Breast epithelium (tissue), 4 donors: ENCODE data around the gene KDM6B. TPM values are rescaled to one million over a fixed set of nuclear protein-coding genes. Genes with fewer than 3 reads are reported as not detected.

Experiments
- DNase-seq, 2 donors: peaks; one replicate each; pipeline ENCODE4 v3.0.0-alpha.2; 2019; ENCODE audit warnings: low spot score in 2 of 2
- H3K27ac ChIP-seq, 2 donors: fragments of 200-600 bp; sonication (generic) in 1 of 2; one replicate each; pipeline ENCODE4 v1.5.1; 2016 to 2019; ENCODE audit warnings: mild to moderate bottlenecking in 1 of 2
- H3K27me3 ChIP-seq, 2 donors: fragments of 200-600 bp; sonication (generic) in 1 of 2; one replicate each; pipeline versions ENCODE4 v1.5.1 to v1.6.0; 2017 to 2019; ENCODE audit warnings: control low read depth in 1 of 2, mild to moderate bottlenecking in 1 of 2
- H3K36me3 ChIP-seq: fragments of 200-600 bp; one replicate; pipeline ENCODE4 v1.5.1; 2019
- H3K4me1 ChIP-seq, 2 donors: fragments of 200-600 bp; sonication (generic); one replicate each; pipeline ENCODE4 v1.5.1; 2016 to 2019; ENCODE audit warnings: control low read depth in 1 of 2
- H3K4me3 ChIP-seq, 3 donors: fragments of 200-600 bp; sonication (generic); 1 replicate in 2 of 3; 2 replicates in 1 of 3; pipeline ENCODE4 v1.5.1; 2016 to 2019; ENCODE audit warnings: mild to moderate bottlenecking in 3 of 3, moderate library complexity in 2 of 3
- H3K9me3 ChIP-seq, 2 donors: fragments of 200-600 bp; sonication (generic) in 1 of 2; one replicate each; pipeline ENCODE4 v1.5.1; 2016 to 2019; ENCODE audit warnings: control low read depth in 1 of 2
- POLR2A ChIP-seq: fragments of 450-650 bp; IDR thresholded peaks from one replicate; pipeline ENCODE4 v1.6.1; 2016; ENCODE audit warnings: antibody characterized with exemption, mild to moderate bottlenecking, moderate library complexity
- POLR2AphosphoS5 ChIP-seq, 3 donors: sonication (generic); formaldehyde crosslinking; IDR thresholded peaks; one replicate each; pipeline ENCODE4 v1.6.1; 2017; ENCODE audit warnings: antibody characterized with exemption in 3 of 3
- intact Hi-C: fragments of 100-400 bp; cut with DNase I; formaldehyde crosslinking; loops from one replicate; pipeline ENCODE4 v1.15.1; 2023; ENCODE audit warnings: low total_unique reads
- total RNA-seq, 3 donors: library from RNA; depleted of rRNA; stranded (reverse); fragments of >200 nt; gene quantifications; one replicate each; pipeline ENCODE4 v1.1.0, GENCODE V29; 2016
- TF ChIP-seq, protein P1 (sequence below), 3 donors: fragments of 450-650 bp; IDR thresholded peaks; one replicate each; pipeline ENCODE4 v1.5.1; 2016 to 2017; ENCODE audit warnings: antibody characterized with exemption in 3 of 3, mild to moderate bottlenecking in 3 of 3, moderate library complexity in 3 of 3

KDM6B gene
- total RNA-seq, 3 donors from 2014 or later, result 6.4 to 89.7 (median 10.5) TPM

- H3K9me3 ChIP-seq, result no peaks in the 10 kb centered on the region
- H3K4me3 ChIP-seq, result no peak overlapping the region
- H3K4me1 ChIP-seq, result no peaks in the 10 kb centered on the region
- no peak overlapping the region for H3K27ac ChIP-seq
- intact Hi-C loops, result no loop called here
- H3K36me3 ChIP-seq, result no peaks in the 10 kb centered on the region
- no peak for DNase-seq
- no peak for TF ChIP-seq POLR2AphosphoS5 (IDR thresholded peaks at IDR 0.05)
- TF ChIP-seq POLR2A, result no peak
- TF ChIP-seq, protein P1, sequence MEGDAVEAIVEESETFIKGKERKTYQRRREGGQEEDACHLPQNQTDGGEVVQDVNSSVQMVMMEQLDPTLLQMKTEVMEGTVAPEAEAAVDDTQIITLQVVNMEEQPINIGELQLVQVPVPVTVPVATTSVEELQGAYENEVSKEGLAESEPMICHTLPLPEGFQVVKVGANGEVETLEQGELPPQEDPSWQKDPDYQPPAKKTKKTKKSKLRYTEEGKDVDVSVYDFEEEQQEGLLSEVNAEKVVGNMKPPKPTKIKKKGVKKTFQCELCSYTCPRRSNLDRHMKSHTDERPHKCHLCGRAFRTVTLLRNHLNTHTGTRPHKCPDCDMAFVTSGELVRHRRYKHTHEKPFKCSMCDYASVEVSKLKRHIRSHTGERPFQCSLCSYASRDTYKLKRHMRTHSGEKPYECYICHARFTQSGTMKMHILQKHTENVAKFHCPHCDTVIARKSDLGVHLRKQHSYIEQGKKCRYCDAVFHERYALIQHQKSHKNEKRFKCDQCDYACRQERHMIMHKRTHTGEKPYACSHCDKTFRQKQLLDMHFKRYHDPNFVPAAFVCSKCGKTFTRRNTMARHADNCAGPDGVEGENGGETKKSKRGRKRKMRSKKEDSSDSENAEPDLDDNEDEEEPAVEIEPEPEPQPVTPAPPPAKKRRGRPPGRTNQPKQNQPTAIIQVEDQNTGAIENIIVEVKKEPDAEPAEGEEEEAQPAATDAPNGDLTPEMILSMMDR (IDR thresholded peaks at IDR 0.05), result no peak
- no peaks in the 10 kb centered on the region for H3K27me3 ChIP-seq
Observed at GRCh38 chr17:7794075-7794663, 39.8 kb upstream of the KDM6B start.

DNA sequence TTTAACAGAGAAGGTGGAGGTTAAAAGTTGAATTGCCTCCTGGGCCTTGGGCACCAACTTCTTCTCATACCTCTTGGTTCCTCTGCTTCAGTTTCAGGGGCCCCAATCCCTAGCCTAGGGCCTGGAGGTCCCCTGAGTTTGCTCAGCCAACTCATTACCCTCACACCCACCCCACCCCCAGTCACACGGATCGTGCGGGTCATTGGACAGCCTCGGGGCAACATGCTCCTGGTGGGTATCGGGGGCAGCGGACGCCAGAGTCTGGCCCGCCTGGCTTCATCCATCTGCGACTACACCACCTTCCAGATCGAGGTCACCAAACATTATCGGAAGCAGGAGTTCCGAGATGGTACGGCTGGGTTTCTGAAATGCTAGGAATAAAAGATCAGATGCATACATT is 36.0 kb upstream of the KDM6B start:
- no peak overlapping the region for H3K27ac ChIP-seq
- no peak for TF ChIP-seq POLR2AphosphoS5 (IDR thresholded peaks at IDR 0.05)
- TF ChIP-seq, protein P1 (IDR thresholded peaks at IDR 0.05), result no peak
- TF ChIP-seq POLR2A, result no peak
- H3K4me1 ChIP-seq, result no peaks in the 10 kb centered on the region
- H3K27me3 ChIP-seq, result no peaks in the 10 kb centered on the region
- no peak overlapping the region for H3K4me3 ChIP-seq
- no peaks in the 10 kb centered on the region for H3K9me3 ChIP-seq
- no peak for DNase-seq
- intact Hi-C loops, result no loop called here
- no peaks in the 10 kb centered on the region for H3K36me3 ChIP-seq

DNA sequence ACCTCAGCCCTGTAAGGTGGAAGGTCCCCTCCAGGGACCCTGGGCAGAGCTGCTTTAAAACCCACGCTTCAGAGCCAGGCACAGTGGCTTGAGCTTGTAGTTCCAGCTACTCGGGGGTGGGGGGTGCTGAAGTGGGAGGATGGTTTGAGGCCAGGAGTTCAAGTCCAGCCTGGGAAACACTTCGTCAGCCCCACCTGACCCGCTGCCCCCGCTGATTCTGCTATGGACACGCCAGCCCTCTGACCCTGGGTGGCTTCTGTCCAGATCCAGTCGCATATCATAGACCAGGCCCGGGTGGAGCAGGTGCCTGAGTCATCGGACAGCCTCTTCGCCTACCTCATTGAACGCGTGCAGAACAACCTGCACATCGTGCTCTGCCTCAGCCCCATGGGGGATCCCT is 35.2 kb upstream of the KDM6B start:
- H3K4me1 ChIP-seq, result no peaks in the 10 kb centered on the region
- no peak overlapping the region for H3K4me3 ChIP-seq
- no peaks in the 10 kb centered on the region for H3K27me3 ChIP-seq
- intact Hi-C loops, result no loop called here
- no peaks in the 10 kb centered on the region for H3K36me3 ChIP-seq
- H3K9me3 ChIP-seq, result no peaks in the 10 kb centered on the region
- TF ChIP-seq POLR2AphosphoS5 (IDR thresholded peaks at IDR 0.05) (no peak), POLR2A (no peak)
- TF ChIP-seq, protein P1 (IDR thresholded peaks at IDR 0.05), result no peak
- DNase-seq, result no peak
- no peak overlapping the region for H3K27ac ChIP-seq

- TF ChIP-seq POLR2AphosphoS5 (IDR thresholded peaks at IDR 0.05) (no peak), POLR2A (no peak)
- TF ChIP-seq, protein P1 (IDR thresholded peaks at IDR 0.05), result no peak
- intact Hi-C loops, result no loop called here
- H3K36me3 ChIP-seq, result no peaks in the 10 kb centered on the region
- peak overlapping the region; percentile 25 to 61 for H3K27ac ChIP-seq
- H3K27me3 ChIP-seq, result no peaks in the 10 kb centered on the region
- H3K4me3 ChIP-seq, result peak overlapping the region in 2 of 3 donors; percentile 39 to 50
- peak; percentile 50 to 61 for DNase-seq
- no peaks in the 10 kb centered on the region for H3K9me3 ChIP-seq
- H3K4me1 ChIP-seq, result no peaks in the 10 kb centered on the region
Observed at GRCh38 chr17:7803981-7804380, 30.0 kb upstream of the KDM6B start.

DNA sequence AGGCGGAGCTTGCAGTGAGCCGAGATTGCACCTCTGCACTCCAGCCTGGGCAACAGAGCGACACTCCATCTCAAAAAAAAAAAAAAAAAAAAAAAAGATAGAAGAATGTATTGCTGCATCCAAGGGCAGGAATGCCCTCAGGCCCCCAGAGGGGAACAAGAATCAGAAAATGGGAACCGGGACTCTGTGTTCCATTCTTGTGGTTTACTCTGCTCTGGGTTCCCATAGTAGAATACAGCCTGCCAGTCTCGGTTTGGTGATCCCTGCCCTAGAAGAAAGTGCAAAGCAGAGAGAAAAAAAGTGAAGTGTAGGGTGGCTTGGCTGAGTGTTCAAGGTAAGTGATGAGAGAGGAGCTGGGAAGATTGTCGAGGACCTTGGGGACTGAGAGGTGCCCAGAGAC is 27.4 kb upstream of the KDM6B start:
- intact Hi-C loops, result no loop called here
- TF ChIP-seq POLR2AphosphoS5 (IDR thresholded peaks at IDR 0.05), result no peak
- TF ChIP-seq POLR2A, result no peak
- TF ChIP-seq, protein P1 (IDR thresholded peaks at IDR 0.05), result no peak
- Histone ChIP-seq H3K4me3 (no peak overlapping the region), H3K27ac (no peak overlapping the region), H3K9me3 (no peaks in the 10 kb centered on the region), H3K36me3 (no peaks in the 10 kb centered on the region), H3K27me3 (no peaks in the 10 kb centered on the region), H3K4me1 (no peaks in the 10 kb centered on the region)
- no peak for DNase-seq
